C4-2B (cell line): ENCODE data around the gene NIM1K.

Experiments
- H3K27ac ChIP-seq: fragments of 450-650 bp; 2 replicates; pipeline ENCODE4 v1.5.1; 2017
- CTCF ChIP-seq: fragments of 450-650 bp; conservative IDR thresholded peaks from 2 replicates; pipeline ENCODE4 v1.5.1; 2017; ENCODE audit warnings: mild to moderate bottlenecking
- ZFX ChIP-seq: fragments of 450-650 bp; IDR thresholded peaks from 2 replicates; pipeline ENCODE4 v1.6.1; 2017

Gene NIM1K

GRCh38 chr5:43296835-43297234, 104.8 kb downstream of the NIM1K start:
- no peak overlapping the region for H3K27ac ChIP-seq
- TF ChIP-seq ZFX (no peak), CTCF (no peak)

GRCh38 chr5:43298443-43298842, 106.4 kb downstream of the NIM1K start:
- H3K27ac ChIP-seq: no peak overlapping the region
- no peak for TF ChIP-seq CTCF
- no peak for TF ChIP-seq ZFX

GRCh38 chr5:43300112-43300511, 108.1 kb downstream of the NIM1K start:
- no peak overlapping the region for H3K27ac ChIP-seq
- TF ChIP-seq CTCF: no peak
- TF ChIP-seq ZFX: no peak

GRCh38 chr5:43301653-43302091, 109.6 kb downstream of the NIM1K start:
- TF ChIP-seq ZFX (no peak), CTCF (no peak)
- H3K27ac ChIP-seq: no peak overlapping the region

GRCh38 chr5:43302481-43302880, 110.5 kb downstream of the NIM1K start:
- no peak for TF ChIP-seq CTCF
- no peak for TF ChIP-seq ZFX
- no peak overlapping the region for H3K27ac ChIP-seq

GRCh38 chr5:43303242-43303641, 111.2 kb downstream of the NIM1K start:
- TF ChIP-seq CTCF: no peak
- TF ChIP-seq ZFX: no peak
- H3K27ac ChIP-seq: no peak overlapping the region

- H3K27ac ChIP-seq: no peak overlapping the region
These were observed 112.5 kb downstream of the NIM1K start for GRCh38 chr5:43304525-43304924.

More at GRCh38 chr5:43304525-43304924, 112.5 kb downstream of the NIM1K start:
- no peak for TF ChIP-seq ZFX
- no peak for TF ChIP-seq CTCF
